Neural progenitor cell (in vitro differentiated cells): ENCODE measurements around the gene B4GALNT2. TPM values are rescaled to one million over a fixed set of nuclear protein-coding genes. Genes with fewer than 3 reads are reported as not detected.

ENCODE experiments used
- DNase-seq: peaks from one replicate; pipeline ENCODE4 v3.0.0-alpha.2; 2016; ENCODE audit warnings: low spot score
- H2AFZ ChIP-seq: fragments of 200-600 bp; sonication (generic); replicated peaks from 2 replicates; pipeline ENCODE4 v1.6.1; 2016; ENCODE audit warnings: antibody characterized with exemption
- H3F3A ChIP-seq: fragments of 200-600 bp; sonication (generic); 2 replicates; pipeline ENCODE4 v1.6.1; 2016; ENCODE audit warnings: antibody characterized with exemption, low read depth
- H3K27ac ChIP-seq: fragments of 200-600 bp; sonication (generic); 2 replicates; pipeline ENCODE4 v1.5.1; 2016; ENCODE audit warnings: mild to moderate bottlenecking
- H3K27me3 ChIP-seq: fragments of 200-600 bp; sonication (generic); 2 replicates; pipeline ENCODE4 v1.6.1; 2016; ENCODE audit warnings: mild to moderate bottlenecking, moderate library complexity
- H3K36me3 ChIP-seq: fragments of 200-600 bp; sonication (generic); 2 replicates; pipeline ENCODE4 v1.5.1; 2016
- H3K4me1 ChIP-seq: fragments of 200-600 bp; sonication (generic); 2 replicates; pipeline ENCODE4 v1.6.1; 2016; ENCODE audit warnings: mixed run types
- H3K4me2 ChIP-seq: fragments of 200-600 bp; sonication (generic); 2 replicates; pipeline ENCODE4 v1.6.1; 2016
- H3K4me3 ChIP-seq: fragments of 200-600 bp; sonication (generic); 2 replicates; pipeline ENCODE4 v1.5.1; 2016
- H3K79me2 ChIP-seq: fragments of 200-600 bp; sonication (generic); 2 replicates; pipeline ENCODE4 v1.6.1; 2016; ENCODE audit warnings: low read depth
- H3K9ac ChIP-seq: fragments of 200-600 bp; sonication (generic); 2 replicates; pipeline ENCODE4 v1.6.1; 2016
- H3K9me3 ChIP-seq: fragments of 200-600 bp; sonication (generic); 2 replicates; pipeline ENCODE4 v1.5.1; 2016; ENCODE audit warnings: low read depth
- H4K20me1 ChIP-seq: fragments of 200-600 bp; sonication (generic); 2 replicates; pipeline ENCODE4 v1.6.1; 2016; ENCODE audit warnings: low read depth
- H3K27ac Mint-ChIP-seq: 3 replicates; pipeline ENCODE4 v1.8.0; 2021; ENCODE audit warnings: mixed read lengths
- H3K27me3 Mint-ChIP-seq: 2 replicates; pipeline ENCODE4 v1.8.0; 2022; ENCODE audit warnings: low read depth, mild to moderate bottlenecking, inconsistent platforms, moderate library complexity, mixed read lengths; ENCODE audit not compliant: insufficient read depth
- H3K36me3 Mint-ChIP-seq: 3 replicates; pipeline ENCODE4 v1.8.0; 2021; ENCODE audit warnings: mixed read lengths
- H3K4me1 Mint-ChIP-seq: 3 replicates; pipeline ENCODE4 v1.8.0; 2021; ENCODE audit warnings: mixed read lengths
- H3K4me3 Mint-ChIP-seq: 3 replicates; pipeline ENCODE4 v1.8.0; 2021; ENCODE audit warnings: mild to moderate bottlenecking, moderate library complexity, mixed read lengths
- H3K9me3 Mint-ChIP-seq: 3 replicates; pipeline ENCODE4 v1.8.0; 2020; ENCODE audit warnings: mixed read lengths
- CTCF ChIP-seq: fragments of 200-600 bp; sonication (generic); IDR thresholded peaks from 2 replicates; pipeline ENCODE4 v1.5.1; 2017; ENCODE audit warnings: antibody characterized with exemption, mild to moderate bottlenecking
- EZH2 ChIP-seq: fragments of 200-600 bp; sonication (generic); IDR thresholded peaks from 2 replicates; pipeline ENCODE4 v1.6.1; 2017; ENCODE audit warnings: antibody characterized with exemption, mild to moderate bottlenecking, moderate library complexity
- EZH2phosphoT487 ChIP-seq: fragments of 200-600 bp; sonication (generic); IDR thresholded peaks from 2 replicates; pipeline ENCODE4 v1.6.1; 2017; ENCODE audit warnings: antibody characterized with exemption
- total RNA-seq: library from RNA; depleted of rRNA; stranded (reverse); fragments of >200 nt; gene quantifications from 2 replicates; pipeline ENCODE4 v1.2.3, GENCODE V29; 2015; ENCODE audit warnings: low replicate concordance

Gene B4GALNT2
- total RNA-seq, 1 donor from 2014 or later = not detected

- H3K9me3 ChIP-seq = peaks cover 10% of the 10 kb centered on the region
- no peak overlapping the region for H2AFZ ChIP-seq
- no peaks in the 10 kb centered on the region for H3K27me3 ChIP-seq
- no peaks in the 10 kb centered on the region for H3K4me1 ChIP-seq
- Mint-ChIP-seq H3K27ac (no peak overlapping the region), H3K4me3 (no peak overlapping the region), H3K36me3 (no peaks in the 10 kb centered on the region), H3K27me3 (peaks cover 6% of the 10 kb centered on the region), H3K4me1 (no peaks in the 10 kb centered on the region), H3K9me3 (peaks cover 39% of the 10 kb centered on the region)
- H3K4me2 ChIP-seq = no peak overlapping the region
- no peaks in the 10 kb centered on the region for H4K20me1 ChIP-seq
- no peak overlapping the region for H3K9ac ChIP-seq
- no peak overlapping the region for H3K27ac ChIP-seq
- no peak overlapping the region for H3K4me3 ChIP-seq
- no peak for TF ChIP-seq EZH2phosphoT487
- TF ChIP-seq EZH2 = no peak
- peak; percentile 87 for TF ChIP-seq CTCF
- no peaks in the 10 kb centered on the region for H3K79me2 ChIP-seq
- no peaks in the 10 kb centered on the region for H3K36me3 ChIP-seq
- H3F3A ChIP-seq = no peaks in the 10 kb centered on the region
- peak; percentile 66 for DNase-seq
Observed at GRCh38 chr17:49180303-49180702, 47.7 kb downstream of the B4GALNT2 start.

GRCh38 chr17:49180998-49181635 lies 48.5 kb downstream of the B4GALNT2 start:
- no peak for TF ChIP-seq EZH2
- TF ChIP-seq CTCF = no peak
- TF ChIP-seq EZH2phosphoT487 = no peak
- H3K36me3 Mint-ChIP-seq = no peaks in the 10 kb centered on the region
- Histone ChIP-seq H2AFZ (no peak overlapping the region), H3F3A (no peaks in the 10 kb centered on the region), H3K27ac (no peak overlapping the region), H3K79me2 (no peaks in the 10 kb centered on the region), H3K36me3 (no peaks in the 10 kb centered on the region), H4K20me1 (no peaks in the 10 kb centered on the region), H3K4me3 (no peak overlapping the region), H3K9me3 (peaks cover 4% of the 10 kb centered on the region), H3K4me1 (no peaks in the 10 kb centered on the region), H3K27me3 (no peaks in the 10 kb centered on the region), H3K4me2 (no peak overlapping the region), H3K9ac (no peak overlapping the region)
- H3K4me1 Mint-ChIP-seq = no peaks in the 10 kb centered on the region
- no peak overlapping the region for H3K4me3 Mint-ChIP-seq
- H3K27me3 Mint-ChIP-seq = peaks cover 8% of the 10 kb centered on the region
- no peak overlapping the region for H3K27ac Mint-ChIP-seq
- DNase-seq = no peak
- peaks cover 39% of the 10 kb centered on the region for H3K9me3 Mint-ChIP-seq

- no peak for DNase-seq
- Mint-ChIP-seq H3K36me3 (peaks cover 1% of the 10 kb centered on the region), H3K27me3 (peaks cover 8% of the 10 kb centered on the region), H3K4me3 (no peak overlapping the region), H3K9me3 (peaks cover 30% of the 10 kb centered on the region), H3K4me1 (no peaks in the 10 kb centered on the region), H3K27ac (no peak overlapping the region)
- Histone ChIP-seq H3K27me3 (no peaks in the 10 kb centered on the region), H3K27ac (no peak overlapping the region), H3K9me3 (no peaks in the 10 kb centered on the region), H3K36me3 (no peaks in the 10 kb centered on the region), H3F3A (no peaks in the 10 kb centered on the region), H3K4me3 (no peak overlapping the region), H4K20me1 (no peaks in the 10 kb centered on the region), H3K4me1 (no peaks in the 10 kb centered on the region), H3K9ac (no peak overlapping the region), H3K79me2 (no peaks in the 10 kb centered on the region), H2AFZ (no peak overlapping the region), H3K4me2 (no peak overlapping the region)
- no peak for TF ChIP-seq EZH2phosphoT487
- no peak for TF ChIP-seq CTCF
- TF ChIP-seq EZH2 = no peak
Observed at GRCh38 chr17:49183341-49183740, 50.8 kb downstream of the B4GALNT2 start.
